ENCODE measurements around the gene ADAMTS16. TPM values are rescaled to one million over a fixed set of nuclear protein-coding genes. Genes with fewer than 3 reads are reported as not detected.

The ADAMTS16 gene
- polyA plus RNA-seq, 3 donors: not detected

- peaks cover 0 to 3% (median 0%) of the 10 kb centered on the region in 7 donors for H3K9me3 Mint-ChIP-seq
Observed at GRCh38 chr5:5144441-5144840, 4.3 kb downstream of the ADAMTS16 start.

More at GRCh38 chr5:5144441-5144840, 4.3 kb downstream of the ADAMTS16 start:
- intact Hi-C loops (cut with micrococcal nuclease): loop anchor here (5.0 to 10.0 kb wide), 2 partner anchors 273 to 1600 kb away; no protein-coding TSS in a partner anchor
- no peak overlapping the region for H3K9ac ChIP-seq (ENCODE audit: insufficient read depth, low read length, poor library complexity, severe bottlenecking)
- H3K27me3 ChIP-seq (ENCODE audit: control insufficient read depth in 2 of 2, insufficient read depth in 2 of 2, low read length in 2 of 2): peaks cover 10 to 17% of the 10 kb centered on the region in 2 donors
- TF ChIP-seq CTCF (IDR thresholded peaks at IDR 0.05): no peak
- H3K4me1 ChIP-seq (ENCODE audit: control insufficient read depth in 1 of 2, insufficient read depth in 2 of 2, low read length in 2 of 2): no peaks in the 10 kb centered on the region
- WGBS (ENCODE audit: insufficient coverage): 67% methylated on average over 1 of the region's 7 CpGs
- H3K4me2 ChIP-seq (replicated peaks; ENCODE audit: extremely low read depth, low read length, poor library complexity, severe bottlenecking): no peak overlapping the region
- no peaks in the 10 kb centered on the region for H4K20me1 ChIP-seq (ENCODE audit: insufficient read depth, low read length)
- H2AFZ ChIP-seq (ENCODE audit: insufficient read depth, low read depth, low read length, poor library complexity, severe bottlenecking): no peak overlapping the region
- H3K4me1 Mint-ChIP-seq: no peaks in the 10 kb centered on the region
- no peaks in the 10 kb centered on the region for H3K36me3 ChIP-seq (replicated peaks in 1 of 2; ENCODE audit: control insufficient read depth in 1 of 2, insufficient read depth in 2 of 2, low read length in 2 of 2)
- no peaks in the 10 kb centered on the region for H3K9me3 ChIP-seq (replicated peaks in 1 of 2; ENCODE audit: control insufficient read depth in 1 of 2, insufficient read depth in 1 of 2, low read length in 2 of 2)
- no peak overlapping the region for H3K27ac Mint-ChIP-seq
- H3K36me3 Mint-ChIP-seq: no peaks in the 10 kb centered on the region
- no peak overlapping the region for H3K4me3 Mint-ChIP-seq
- DNase-seq: no peak
- H3K4me3 ChIP-seq (replicated peaks in 1 of 3; ENCODE audit: low read depth in 2 of 3, low read length in 3 of 3): no peak overlapping the region
- H3K27me3 Mint-ChIP-seq (ENCODE audit: low read depth in 3 of 3): peaks cover 10 to 20% (median 14%) of the 10 kb centered on the region in 3 donors
- no peaks in the 10 kb centered on the region for H3K79me2 ChIP-seq (ENCODE audit: insufficient read depth, low read length)
- H3K27ac ChIP-seq (ENCODE audit: low read depth in 1 of 2, low read length in 2 of 2): no peak overlapping the region
